HCT116 (cell line): ENCODE measurements around the gene ATRN. TPM values are rescaled to one million over a fixed set of nuclear protein-coding genes. Genes with fewer than 3 reads are reported as not detected.

Source experiments
- ATAC-seq: fragments of 200-7000 bp; cut with Tn5 transposase; 2 replicates; pipeline ENCODE4 v1.9.1; 2020; ENCODE audit warnings: mild to moderate bottlenecking, moderate library complexity
- BruUV-seq: library from RNA; stranded (reverse); fragments of 400-500 nt; replicated peaks from 2 replicates; lab custom pipeline; 2021; lab: Mats Ljungman, UMichigan
- CTCF ChIA-PET: fragments of 300-600 bp; sonication (Branson Sonifier 250); formaldehyde crosslinking; loops from one replicate; lab custom pipeline; 2021; ENCODE audit warnings: antibody characterized with exemption; lab: Charles Lee
- POLR2A ChIA-PET: fragments of 300-600, 350-600 bp; sonication (Branson Sonifier 250); formaldehyde crosslinking; loops from one replicate; lab custom pipeline; 2021; ENCODE audit warnings: antibody characterized with exemption; lab: Charles Lee
- RAD21 ChIA-PET, 2 experiments: fragments of 300-600 bp; sonication (Branson Sonifier 250); formaldehyde crosslinking; loops; one replicate each; lab custom pipeline; 2023; ENCODE audit warnings: low total read pairs in 2 of 2; ENCODE audit not compliant: uncharacterized antibody in 2 of 2, unreplicated experiment in 2 of 2, low non-redundant PET in 1 of 2; lab: Charles Lee
- DNase-seq: peaks from one replicate; pipeline ENCODE4 v3.0.0-alpha.2; 2010; ENCODE audit warnings: low read depth, low spot score
- H2AFZ ChIP-seq: fragments of 200-600 bp; shearing (Covaris generic), sonication (generic); 2 replicates; pipeline ENCODE4 v1.6.1; 2017; ENCODE audit warnings: low read depth, mixed run types, mixed read lengths, antibody characterized with exemption, low read length; ENCODE audit not compliant: poor library complexity, severe bottlenecking
- H3K27ac ChIP-seq: 2 replicates; pipeline ENCODE4 v1.5.1; 2012; ENCODE audit warnings: low read depth, low read length
- H3K27me3 ChIP-seq: fragments of 200-600 bp; sonication (generic); 2 replicates; pipeline ENCODE4 v1.6.1; 2016; ENCODE audit warnings: mixed run types, low read length, mixed read lengths; ENCODE audit not compliant: insufficient read depth
- H3K36me3 ChIP-seq, 2 experiments: fragments of 200-500 bp in 1 of 2; fragments of 200-600 bp in 1 of 2; sonication (Bioruptor generic) in 1 of 2; sonication (generic) in 1 of 2; 2 replicates each; pipeline versions ENCODE4 v1.5.1 to v1.6.1; 2014 to 2016; ENCODE audit warnings: low read length in 2 of 2, inconsistent platforms in 1 of 2, mixed read lengths in 1 of 2, mixed run types in 1 of 2; ENCODE audit not compliant: insufficient read depth in 2 of 2, control insufficient read depth in 1 of 2
- H3K4me1 ChIP-seq, 2 experiments: fragments of 200-600 bp in 1 of 2; sonication (generic) in 1 of 2; 2 replicates each; pipeline versions ENCODE4 v1.5.1 to v1.6.1; 2012 to 2017; ENCODE audit warnings: low read length in 2 of 2, inconsistent platforms in 1 of 2, mild to moderate bottlenecking in 1 of 2, mixed read lengths in 1 of 2, mixed run types in 1 of 2, moderate library complexity in 1 of 2; ENCODE audit not compliant: insufficient read depth in 2 of 2, control insufficient read depth in 1 of 2
- H3K4me2 ChIP-seq: fragments of 200-600 bp; sonication (generic); 2 replicates; pipeline ENCODE4 v1.6.1; 2017; ENCODE audit warnings: mixed run types, low read length, mixed read lengths
- H3K4me3 ChIP-seq, 2 experiments: fragments of 200-600 bp in 1 of 2; sonication (generic) in 1 of 2; replicated peaks in 1 of 2; 2 replicates each; pipeline ENCODE4 v1.5.1; 2011 to 2016; ENCODE audit warnings: low read length in 2 of 2, control low read depth in 1 of 2, low read depth in 1 of 2, mild to moderate bottlenecking in 1 of 2, mixed read lengths in 1 of 2, mixed run types in 1 of 2
- H3K79me2 ChIP-seq: fragments of 200-600 bp; sonication (generic); 2 replicates; pipeline ENCODE4 v1.6.1; 2017; ENCODE audit warnings: mild to moderate bottlenecking, mixed run types, low read length, moderate library complexity, mixed read lengths; ENCODE audit not compliant: insufficient read depth
- H3K9ac ChIP-seq: fragments of 200-600 bp; sonication (generic); 2 replicates; pipeline ENCODE4 v1.6.1; 2016; ENCODE audit warnings: low read length, mixed read lengths
- H3K9me2 ChIP-seq: fragments of 200-600 bp; sonication (generic), shearing (Covaris generic); 2 replicates; pipeline ENCODE4 v1.6.1; 2017; ENCODE audit warnings: mixed run types, mild to moderate bottlenecking, moderate library complexity; ENCODE audit not compliant: insufficient read depth
- H3K9me3 ChIP-seq, 2 experiments: fragments of 200-500 bp in 1 of 2; fragments of 200-600 bp in 1 of 2; sonication (Bioruptor generic) in 1 of 2; sonication (generic) in 1 of 2; 2 replicates each; pipeline ENCODE4 v1.6.1; 2014 to 2017; ENCODE audit warnings: low read length in 2 of 2, mixed read lengths in 2 of 2, inconsistent platforms in 1 of 2, low read depth in 1 of 2, mild to moderate bottlenecking in 1 of 2, mixed run types in 1 of 2, moderate library complexity in 1 of 2; ENCODE audit not compliant: control insufficient read depth in 1 of 2, insufficient read depth in 1 of 2
- H4K20me1 ChIP-seq: fragments of 200-600 bp; sonication (generic), shearing (Covaris generic); 2 replicates; pipeline ENCODE4 v1.6.1; 2017; ENCODE audit warnings: mixed run types, mild to moderate bottlenecking, moderate library complexity; ENCODE audit not compliant: insufficient read depth
- CEBPB ChIP-seq: IDR thresholded peaks from 2 replicates; pipeline ENCODE4 v1.6.1; 2012; ENCODE audit warnings: low read depth
- EGR1 ChIP-seq: IDR thresholded peaks from 2 replicates; pipeline ENCODE4 v1.6.1; 2012; ENCODE audit warnings: low read depth
- ELF1 ChIP-seq: IDR thresholded peaks from 2 replicates; pipeline ENCODE4 v1.6.1; 2012; ENCODE audit warnings: low read depth, borderline replicate concordance
- EZH2phosphoT487 ChIP-seq: fragments of 200-600 bp; IDR thresholded peaks from 2 replicates; pipeline ENCODE4 v1.6.1; 2018; ENCODE audit warnings: antibody characterized with exemption, borderline replicate concordance
- MAX ChIP-seq: IDR thresholded peaks from 2 replicates; pipeline ENCODE4 v1.6.1; 2012
- POLR2AphosphoS5 ChIP-seq: IDR thresholded peaks from 2 replicates; pipeline ENCODE4 v1.6.1; 2011; ENCODE audit warnings: mild to moderate bottlenecking, low read depth, low read length, moderate library complexity
- REST ChIP-seq: IDR thresholded peaks from 2 replicates; pipeline ENCODE4 v1.6.1; 2012; ENCODE audit warnings: low read depth
- SRF ChIP-seq: IDR thresholded peaks from 2 replicates; pipeline ENCODE4 v1.6.1; 2012; ENCODE audit warnings: low read depth
- YY1 ChIP-seq: IDR thresholded peaks from 2 replicates; pipeline ENCODE4 v1.6.1; 2011; ENCODE audit warnings: low read length, low read depth, moderate library complexity, mild to moderate bottlenecking; ENCODE audit not compliant: insufficient replicate concordance; ENCODE audit errors: extremely low read depth
- ZBTB33 ChIP-seq: IDR thresholded peaks from 2 replicates; pipeline ENCODE4 v1.6.1; 2011; ENCODE audit warnings: mild to moderate bottlenecking, low read length, moderate library complexity; ENCODE audit not compliant: insufficient replicate concordance; ENCODE audit errors: extremely low read depth
- ZFX ChIP-seq: fragments of 450-650 bp; IDR thresholded peaks from 2 replicates; pipeline ENCODE4 v1.6.1; 2017
- intact Hi-C: fragments of 100-400 bp; cut with micrococcal nuclease; formaldehyde crosslinking; loops from 2 replicates; pipeline ENCODE4 v1.10.0; 2022
- total RNA-seq: library from RNA; stranded (reverse); gene quantifications from one replicate; pipeline ENCODE4 v1.2.1, GENCODE V29; 2021; ENCODE audit not compliant: unreplicated experiment

The ATRN gene
- total RNA-seq, 1 experiment from 2014 or later = 24.4 TPM

DNA sequence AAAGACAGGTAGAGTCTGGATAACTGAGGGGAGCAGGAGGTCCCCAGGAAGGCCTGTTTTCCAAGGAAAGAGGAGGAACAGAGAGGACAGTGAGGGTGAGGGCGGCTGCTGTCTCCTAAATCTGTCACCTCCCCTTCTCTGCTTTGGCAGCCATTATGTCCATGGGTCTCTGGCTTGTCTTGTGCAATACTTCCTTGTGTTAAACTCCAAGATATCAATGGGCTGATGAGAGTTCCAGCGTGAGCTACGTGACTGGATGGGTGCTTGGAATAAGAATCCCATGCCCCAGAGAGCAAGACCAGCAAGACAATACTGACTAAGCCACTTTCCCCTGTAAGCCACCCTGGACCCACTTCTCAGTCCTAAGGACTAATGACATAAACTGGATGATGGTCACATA lies 37.1 kb upstream of the ATRN start:
- Histone ChIP-seq H3K27me3 (no peaks in the 10 kb centered on the region), H3K36me3 (no peaks in the 10 kb centered on the region), H2AFZ (no peak overlapping the region), H3K9ac (no peak overlapping the region), H3K9me3 (no peaks in the 10 kb centered on the region), H3K27ac (no peak overlapping the region), H3K4me2 (no peak overlapping the region), H3K79me2 (no peaks in the 10 kb centered on the region), H3K4me3 (no peak overlapping the region), H3K9me2 (no peaks in the 10 kb centered on the region), H3K4me1 (no peaks in the 10 kb centered on the region), H4K20me1 (no peaks in the 10 kb centered on the region)
- ATAC-seq = no peak
- intact Hi-C loops = no loop called here
- RAD21 ChIA-PET = no interaction called here
- no peak for DNase-seq
- CTCF ChIA-PET = no interaction called here
- TF ChIP-seq EGR1 (no peak), ELF1 (no peak), REST (no peak), EZH2phosphoT487 (no peak), MAX (no peak), ZFX (no peak), YY1 (no peak), SRF (no peak), CEBPB (no peak), POLR2AphosphoS5 (no peak), ZBTB33 (no peak)
- POLR2A ChIA-PET = no interaction called here
- BruUV-seq = no TSS peak
